NCI-H226 (cell line): ENCODE results near the gene CYP19A1.

Source experiments
- DNase-seq: peaks from one replicate; pipeline ENCODE4 v3.0.0-alpha.2; 2015

Gene CYP19A1

GRCh38 chr15:51252671-51253070 lies 85.7 kb downstream of the CYP19A1 start:
- no peak for DNase-seq

- DNase-seq: no peak
Measured at GRCh38 chr15:51251556-51251955, 86.8 kb downstream of the CYP19A1 start.

GRCh38 chr15:51250217-51251011 lies 88.0 kb downstream of the CYP19A1 start:
- no peak for DNase-seq

- DNase-seq: no peak
Measured at GRCh38 chr15:51245628-51246027, 92.8 kb downstream of the CYP19A1 start.

- DNase-seq: no peak
Measured at GRCh38 chr15:51244423-51244869, 94.0 kb downstream of the CYP19A1 start.

- DNase-seq: peak; percentile 27
Measured at GRCh38 chr15:51243774-51244173, 94.6 kb downstream of the CYP19A1 start.

GRCh38 chr15:51240066-51240465 lies 98.3 kb downstream of the CYP19A1 start:
- DNase-seq: no peak

- no peak for DNase-seq
Measured at GRCh38 chr15:51237816-51238215, 100.6 kb downstream of the CYP19A1 start.

- peak; percentile 28 for DNase-seq
Measured at GRCh38 chr15:51234176-51234927, 104.0 kb downstream of the CYP19A1 start.

GRCh38 chr15:51232581-51232980 lies 105.8 kb downstream of the CYP19A1 start:
- no peak for DNase-seq

GRCh38 chr15:51229907-51230330 lies 108.5 kb downstream of the CYP19A1 start:
- peak; percentile 35 for DNase-seq

- DNase-seq: peak; percentile 75
Measured at GRCh38 chr15:51227940-51228732, 110.3 kb downstream of the CYP19A1 start.

GRCh38 chr15:51226576-51227210 lies 111.7 kb downstream of the CYP19A1 start:
- DNase-seq: no peak

- DNase-seq: no peak
Measured at GRCh38 chr15:51224428-51224827, 114.0 kb downstream of the CYP19A1 start.

- DNase-seq: no peak
Measured at GRCh38 chr15:51223771-51224229, 114.6 kb downstream of the CYP19A1 start.

- no peak for DNase-seq
Measured at GRCh38 chr15:51218299-51218938, 120.0 kb downstream of the CYP19A1 start.

- no peak for DNase-seq
Measured at GRCh38 chr15:51212909-51213308, 125.5 kb downstream of the CYP19A1 start.

GRCh38 chr15:51212239-51212638 lies 126.2 kb downstream of the CYP19A1 start:
- no peak for DNase-seq

- no peak for DNase-seq
Measured at GRCh38 chr15:51205050-51205975, 133.1 kb downstream of the CYP19A1 start.

- DNase-seq: no peak
Measured at GRCh38 chr15:51203797-51204196, 134.6 kb downstream of the CYP19A1 start.

- DNase-seq: no peak
Measured at GRCh38 chr15:51202783-51203182, 135.6 kb downstream of the CYP19A1 start.
